NCI-H128 (cell line): ENCODE data around the gene ANKH.
"Not testable (repeated sequence)": the region's sequence is repeated elsewhere in the genome, so short reads cannot be mapped to it uniquely, and the experiment has no call there.

Experiments used
- DNase-seq: peaks from one replicate; lab custom pipeline; 2025; ENCODE audit not compliant: unreplicated experiment; lab: John Stamatoyannopoulos, UW

Gene ANKH

DNA sequence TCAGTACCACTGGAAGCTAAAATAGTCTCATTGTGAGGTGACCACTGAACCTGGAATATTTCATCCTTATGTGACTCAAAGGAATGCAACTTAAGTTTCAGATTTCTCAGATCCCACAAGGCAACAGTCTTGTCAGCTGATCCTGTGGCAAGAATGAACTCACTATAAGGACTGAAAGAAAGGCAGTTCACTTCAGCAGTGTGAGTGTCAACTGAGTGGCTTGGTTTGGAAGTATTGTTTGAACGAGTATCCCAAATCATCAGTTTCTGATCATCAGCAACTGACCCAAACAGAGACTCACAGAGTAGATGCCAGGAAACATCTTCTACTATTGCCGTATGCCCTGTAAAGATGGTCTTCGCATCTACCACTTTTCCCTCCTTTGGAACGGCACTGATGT lies 74.2 kb downstream of the ANKH start:
- DNase-seq, result not testable (repeated sequence)

- DNase-seq, result no peak
Observed at GRCh38 chr5:14794583-14795230, 76.9 kb downstream of the ANKH start.

GRCh38 chr5:14793851-14794250 lies 77.7 kb downstream of the ANKH start:
- no peak for DNase-seq

- no peak for DNase-seq
Observed at GRCh38 chr5:14790911-14791310, 80.7 kb downstream of the ANKH start.

DNA sequence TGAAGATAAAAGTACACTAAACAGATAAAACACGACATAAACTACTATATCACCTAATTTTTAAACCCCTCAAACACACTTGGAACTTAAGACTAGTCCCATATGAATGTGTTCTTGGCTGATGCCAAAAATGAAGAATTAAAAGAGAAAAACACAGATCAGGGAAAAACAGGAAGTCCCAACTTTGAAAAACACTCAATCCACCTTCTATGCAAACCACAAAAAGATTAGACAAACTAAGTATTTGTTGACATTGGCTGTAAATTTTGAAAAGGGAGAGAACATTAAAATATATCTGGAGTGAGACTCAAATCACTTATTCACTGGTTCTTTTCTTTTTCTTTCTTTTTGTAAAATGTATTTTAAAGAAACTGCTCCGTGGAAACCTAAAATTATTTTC lies 81.4 kb downstream of the ANKH start:
- DNase-seq, result no peak

DNA sequence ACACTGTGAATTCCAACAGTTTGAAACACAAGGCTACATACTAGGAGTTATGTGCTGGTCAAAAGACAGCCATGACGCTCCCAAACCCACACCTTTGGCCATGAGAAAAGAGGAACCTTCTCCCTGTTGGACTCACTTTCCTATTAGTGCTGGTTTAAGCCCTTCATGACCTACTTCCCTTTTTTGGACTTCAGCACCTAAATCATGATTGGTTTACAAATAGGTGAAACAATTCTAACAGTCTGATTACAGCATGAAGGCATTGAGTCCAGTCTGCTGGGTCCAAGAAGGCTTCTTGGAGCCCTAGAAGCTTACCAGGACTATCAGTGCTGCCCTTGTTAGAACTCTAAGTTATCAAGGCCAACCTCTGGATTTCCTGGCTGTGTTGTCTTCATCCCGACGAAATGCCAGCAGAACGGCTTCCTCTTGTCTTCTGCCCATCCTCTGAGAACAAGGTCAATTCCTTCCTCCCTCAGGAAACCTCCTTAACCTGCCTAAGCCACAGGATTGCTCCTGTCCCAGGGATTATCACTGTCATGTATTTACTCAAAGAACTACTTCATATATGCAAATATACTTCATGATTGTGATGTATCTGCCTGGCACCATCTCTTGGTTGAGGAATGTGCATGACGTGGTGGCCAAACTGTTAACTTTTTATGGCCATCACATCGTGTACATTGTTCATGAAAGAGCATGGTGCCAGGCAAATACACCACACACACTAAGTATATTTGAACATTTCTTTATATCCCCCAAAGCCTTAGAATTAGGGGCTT lies 83.6 kb downstream of the ANKH start:
- no peak for DNase-seq

DNA sequence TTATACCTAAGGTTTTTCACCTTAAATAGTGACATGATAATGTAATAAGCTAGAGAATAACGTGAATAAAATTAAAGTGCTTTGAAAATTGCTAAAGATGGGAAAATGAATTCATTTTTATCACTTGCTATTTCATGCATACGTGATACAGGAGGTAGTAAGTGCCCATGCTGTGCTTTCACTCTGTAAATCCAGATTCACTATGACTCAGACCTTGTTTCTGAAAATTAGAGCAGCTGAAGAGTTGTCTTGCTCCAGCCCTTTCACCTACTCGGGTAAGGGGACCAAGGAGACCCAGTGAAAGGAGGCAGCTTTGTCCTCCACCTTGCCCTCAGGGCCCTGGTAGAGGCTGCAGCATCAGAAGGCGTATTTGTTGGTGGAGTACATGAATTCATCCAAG lies 87.9 kb downstream of the ANKH start:
- DNase-seq, result no peak

GRCh38 chr5:14782591-14782990 lies 89.0 kb downstream of the ANKH start:
- DNase-seq, result no peak

DNA sequence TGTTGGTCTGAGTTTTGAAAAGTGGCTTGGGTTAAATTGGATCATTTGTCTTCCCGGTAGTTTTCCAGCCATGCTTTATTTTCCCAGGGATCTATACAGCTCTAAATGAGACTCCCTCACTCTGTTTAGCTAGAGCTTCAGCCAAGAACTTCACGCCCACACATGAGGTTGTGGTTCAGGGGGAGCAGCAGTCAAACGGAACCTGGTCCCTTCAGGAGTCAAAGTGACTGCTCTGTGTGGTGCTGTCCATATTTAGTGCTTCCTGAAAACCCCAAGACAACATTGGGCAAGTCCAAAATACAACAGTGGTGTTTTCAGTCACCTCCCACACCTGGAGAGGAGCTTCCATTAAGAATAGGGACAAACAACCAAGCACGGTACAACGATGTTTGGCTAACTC lies 90.5 kb downstream of the ANKH start:
- no peak for DNase-seq

- no peak for DNase-seq
Observed at GRCh38 chr5:14779975-14780374, 91.6 kb downstream of the ANKH start.

- DNase-seq, result no peak
Observed at GRCh38 chr5:14778792-14779070, 92.8 kb downstream of the ANKH start.

DNA sequence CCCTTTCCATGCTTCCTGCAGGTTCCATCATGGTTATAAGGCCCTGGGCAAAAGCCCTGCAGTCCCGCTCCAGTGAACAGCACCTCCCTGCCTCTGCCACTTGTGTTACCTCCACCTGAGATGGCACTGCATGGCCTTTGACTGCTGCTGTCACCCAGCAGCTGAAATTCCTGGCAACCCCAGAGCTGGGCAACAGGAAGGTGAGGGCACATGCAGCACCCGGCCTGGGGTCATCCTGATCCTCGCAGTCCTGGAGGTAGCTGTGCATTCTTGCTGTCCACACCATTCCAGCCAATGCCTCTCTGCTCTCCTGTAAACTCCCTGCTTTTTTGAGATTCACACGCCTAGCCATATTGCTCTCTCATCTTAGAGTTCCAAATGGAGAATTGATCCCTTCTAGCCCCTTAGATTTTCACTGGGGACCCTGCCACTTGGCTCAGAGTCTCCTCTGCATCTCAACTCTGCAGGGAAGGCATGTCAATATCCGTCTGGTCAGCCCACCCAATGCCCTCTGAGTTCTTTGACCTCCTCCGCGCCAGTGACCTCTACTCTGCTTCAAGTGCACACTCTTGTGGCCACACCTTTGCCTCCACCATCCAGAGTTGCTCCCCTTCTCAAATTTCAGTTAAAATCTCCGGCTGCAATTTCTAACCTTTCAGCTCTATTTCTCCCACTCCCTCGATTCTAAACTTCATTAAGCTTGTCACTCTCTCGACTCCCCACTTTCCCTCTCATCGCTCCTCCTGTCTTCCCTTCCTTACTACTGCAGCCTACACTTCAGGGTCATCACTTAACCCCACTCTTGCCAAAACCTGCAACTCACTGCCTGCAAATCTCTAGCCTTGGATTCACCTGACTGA lies 93.4 kb downstream of the ANKH start:
- no peak for DNase-seq

DNA sequence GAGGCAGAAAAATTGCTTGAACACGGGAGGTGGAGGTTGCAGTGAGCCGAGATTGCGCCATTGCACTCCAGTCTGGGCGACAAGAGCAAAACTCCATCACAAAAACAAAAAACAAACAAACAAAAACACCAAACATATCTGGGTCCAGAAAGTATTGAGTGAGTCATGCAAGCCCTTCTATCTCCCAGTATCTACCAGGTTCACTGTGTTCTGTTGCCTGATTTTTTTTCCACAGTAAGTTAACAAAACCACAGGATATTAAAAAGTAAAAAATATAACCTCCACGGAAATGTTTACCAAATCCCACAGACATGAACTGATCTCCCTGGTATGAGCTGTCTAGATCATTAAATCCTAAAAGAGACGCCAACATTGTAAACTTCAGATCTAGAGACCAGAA lies 94.4 kb downstream of the ANKH start:
- no peak for DNase-seq

DNA sequence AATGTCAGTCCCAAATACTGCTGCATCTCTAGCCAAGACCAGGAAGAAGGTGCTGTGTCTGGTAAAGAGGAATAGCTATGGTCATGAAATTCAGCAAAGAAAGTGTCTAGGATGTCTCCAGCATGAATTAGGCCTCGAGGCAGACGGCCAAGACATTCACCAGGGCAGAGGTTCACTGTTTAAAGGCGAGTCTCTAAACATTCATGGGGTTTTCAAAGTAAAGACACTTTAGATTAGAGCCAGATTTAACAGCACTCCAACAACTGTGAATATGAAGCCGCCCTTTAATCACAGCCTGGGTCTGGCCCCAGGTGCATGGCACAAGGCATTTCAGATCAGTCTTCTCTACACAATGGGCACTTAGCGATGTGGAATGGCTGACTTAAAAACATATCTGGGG lies 95.0 kb downstream of the ANKH start:
- DNase-seq, result no peak

DNA sequence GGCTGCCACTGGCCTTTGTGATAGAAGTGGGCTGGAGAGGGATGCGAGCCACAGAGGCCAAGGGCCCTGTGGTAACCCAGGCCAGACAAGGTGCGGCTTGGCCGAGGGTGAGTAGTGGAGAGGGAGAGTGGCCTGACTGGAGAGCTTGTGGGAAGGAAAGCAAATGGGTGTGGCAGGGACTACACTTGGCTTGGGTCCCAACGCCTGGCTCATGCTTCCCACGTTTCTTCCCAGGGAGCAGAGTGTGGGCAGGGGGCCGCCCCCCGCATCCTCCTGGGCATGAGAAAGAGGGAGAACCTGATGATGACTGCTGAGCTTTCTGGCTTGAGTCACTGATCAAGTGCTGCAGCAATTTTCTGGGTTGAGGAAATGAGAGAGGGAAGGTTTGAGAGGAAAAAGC lies 95.7 kb downstream of the ANKH start:
- no peak for DNase-seq

GRCh38 chr5:14773588-14773987 lies 98.0 kb downstream of the ANKH start:
- DNase-seq, result no peak

DNA sequence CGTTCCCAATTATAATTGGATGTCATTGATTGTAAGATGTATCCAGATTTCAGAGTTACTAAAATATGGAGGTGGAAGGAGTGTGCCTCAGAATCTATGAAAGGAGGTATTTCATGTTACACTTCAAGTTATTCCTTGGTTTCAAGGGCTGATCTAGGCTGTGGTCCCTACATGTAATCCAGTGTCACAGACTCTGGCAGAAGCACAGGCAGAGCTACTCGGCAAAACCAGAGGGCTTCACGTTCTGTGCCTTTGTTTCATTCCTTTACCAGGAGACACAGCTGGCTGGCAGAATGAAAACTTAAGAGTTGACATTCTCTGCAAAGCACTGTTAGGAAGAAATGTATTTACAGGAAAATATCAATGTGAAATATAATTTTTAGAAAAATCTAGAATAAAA lies 99.6 kb downstream of the ANKH start:
- DNase-seq, result no peak

- no peak for DNase-seq
Observed at GRCh38 chr5:14771189-14771588, 100.4 kb downstream of the ANKH start.

GRCh38 chr5:14768508-14769365 lies 102.8 kb downstream of the ANKH start:
- DNase-seq, result no peak

GRCh38 chr5:14767735-14768507 lies 103.7 kb downstream of the ANKH start:
- no peak for DNase-seq
